Measurements from ENCODE around the gene TBC1D26. TPM values are rescaled to one million over a fixed set of nuclear protein-coding genes. Genes with fewer than 3 reads are reported as not detected.

Gene TBC1D26
- total and polyA plus RNA-seq, 2 of the 4 experiments (the other 2 are of a cell fraction) = 0.02 TPM; not detected in 1

- Histone ChIP-seq H2AFZ (replicated peaks; ENCODE audit: low read length, poor library complexity) (no peak overlapping the region), H2BK120ac (ENCODE audit: low read depth, low read length) (no peak overlapping the region), H2BK5ac (ENCODE audit: low read depth, low read length, poor library complexity, severe bottlenecking) (no peak overlapping the region), H3K23ac (ENCODE audit: low read depth, low read length) (no peak overlapping the region), H2BK20ac (ENCODE audit: low read depth, low read length) (no peak overlapping the region), H3K4me3 (ENCODE audit: insufficient read depth, low read depth, low read length) (no peak overlapping the region), H3K9me1 (ENCODE audit: insufficient read depth, low read length) (no peaks in the 10 kb centered on the region), H3K79me1 (ENCODE audit: low read depth in 1 of 2, low read length in 2 of 2) (no peaks in the 10 kb centered on the region), H3K27ac (ENCODE audit: insufficient read depth, low read length) (no peak overlapping the region), H2AK5ac (ENCODE audit: low read depth, low read length) (no peak overlapping the region), H3K14ac (replicated peaks; ENCODE audit: low read depth, low read length) (no peak overlapping the region), H4K20me1 (ENCODE audit: insufficient read depth, low read length) (no peaks in the 10 kb centered on the region), H3K27me3 (ENCODE audit: control insufficient read depth, insufficient read depth, low read length) (peaks cover 4% of the 10 kb centered on the region; the same call in 1 of the 2 replicates), H3K56ac (ENCODE audit: extremely low read depth, insufficient read depth, low read length) (no peak overlapping the region), H4K5ac (ENCODE audit: low read depth, low read length) (no peak overlapping the region), H4K91ac (ENCODE audit: insufficient read depth, low read depth, low read length) (no peak overlapping the region), H4K8ac (ENCODE audit: low read depth in 2 of 2, low read length in 2 of 2) (no peak overlapping the region), H3K9ac (ENCODE audit: low read depth, low read length) (no peak overlapping the region), H3K4me1 (ENCODE audit: control insufficient read depth, insufficient read depth, low read length) (no peaks in the 10 kb centered on the region), H3K18ac (ENCODE audit: low read depth, low read length) (no peak overlapping the region), H3K4ac (ENCODE audit: low read depth, low read length) (no peak overlapping the region), H3K9me3 (ENCODE audit: control insufficient read depth, insufficient read depth, low read length) (no peaks in the 10 kb centered on the region), H2AK9ac (replicated peaks; ENCODE audit: low read depth, low read length, poor library complexity) (no peak overlapping the region), H2BK15ac (ENCODE audit: low read depth, low read length) (no peak overlapping the region), H3K4me2 (ENCODE audit: low read depth, low read length) (no peak overlapping the region), H3K36me3 (ENCODE audit: control insufficient read depth, insufficient read depth, low read length) (no peaks in the 10 kb centered on the region)
- TF ChIP-seq MXI1 (IDR thresholded peaks at IDR 0.05; ENCODE audit: borderline replicate concordance, low read depth, low read length) = no peak
- no peak for TF ChIP-seq MAFK (IDR thresholded peaks at IDR 0.05; ENCODE audit: low read depth, low read length)
- TF ChIP-seq POLR2A (IDR thresholded peaks at IDR 0.05; ENCODE audit: low read depth, low read length) = no peak
- no peak for TF ChIP-seq NFE2L2 (IDR thresholded peaks at IDR 0.05; ENCODE audit: low read depth, low read length)
- no peak for TF ChIP-seq USF2 (IDR thresholded peaks at IDR 0.05; ENCODE audit: low read depth, low read length)
- TF ChIP-seq RFX5 (IDR thresholded peaks at IDR 0.05; ENCODE audit: low read depth, low read length) = no peak
- TF ChIP-seq SMC3 (IDR thresholded peaks at IDR 0.05; ENCODE audit: low read depth, low read length) = no peak
- TF ChIP-seq ELK1 (IDR thresholded peaks at IDR 0.05; ENCODE audit: borderline replicate concordance, low read depth, low read length) = no peak
- no peak for TF ChIP-seq RCOR1 (IDR thresholded peaks at IDR 0.05; ENCODE audit: insufficient replicate concordance, low read length)
- no peak for TF ChIP-seq FOS (IDR thresholded peaks at IDR 0.05; ENCODE audit: low read depth, low read length)
- no peak for TF ChIP-seq CEBPB (IDR thresholded peaks at IDR 0.05; ENCODE audit: low read depth, low read length)
- no peak for TF ChIP-seq CHD1 (IDR thresholded peaks at IDR 0.05; ENCODE audit: low read depth, low read length)
- no peak for TF ChIP-seq RAD21 (IDR thresholded peaks at IDR 0.05; ENCODE audit: low read length)
- no peak for TF ChIP-seq BHLHE40 (IDR thresholded peaks at IDR 0.05; ENCODE audit: low read depth, low read length)
- TF ChIP-seq MAZ (IDR thresholded peaks at IDR 0.05; ENCODE audit: borderline replicate concordance, low read depth, low read length) = no peak
- TF ChIP-seq CTCF (conservative IDR thresholded peaks at IDR 0.05; ENCODE audit: low read depth, low read length) = no peak
- in situ Hi-C loops (cut with MboI; ENCODE audit: low sequenced_read_pairs) (no loop called here), intact Hi-C loops (cut with micrococcal nuclease) (no loop called here), dilution Hi-C loops (cut with HindIII; ENCODE audit: low sequenced_read_pairs, unreplicated experiment) (no loop called here)
- WGBS, 2 experiments (ENCODE audit: extremely low coverage in 2 of 2, insufficient read length in 1 of 2) = 89% methylated on average over 5 of the region's 10 CpGs; no CpG with 5 or more reads in 1 of the 2 experiments
- ChIA-PET CTCF (no interaction called here), POLR2A (ENCODE audit: unreplicated experiment) (no interaction called here)
- ATAC-seq (ENCODE audit: low read depth) (no peak), DNase-seq (no peak)
- no TSS peak for BruUV-seq (replicated peaks)
Measured at GRCh38 chr17:15738066-15738465, 6.0 kb downstream of the TBC1D26 start.

All from IMR-90 (cell line).